Stimulated activated CD8-positive, alpha-beta memory T cell treated with anti-CD3 and anti-CD28 coated beads, Interleukin-4, amount 100 ng/mL, for 1 hour (primary cell): ENCODE data around the gene RASA2.
A peak's percentile ranks its signal among the peaks of the same experiment; 100 is the strongest.

Experiments
- DNase-seq, 2 donors: peaks; one replicate each; pipeline ENCODE4 v3.0.0-alpha.2; 2020; ENCODE audit warnings: low read depth in 2 of 2, low spot score in 1 of 2

RASA2 gene

DNA sequence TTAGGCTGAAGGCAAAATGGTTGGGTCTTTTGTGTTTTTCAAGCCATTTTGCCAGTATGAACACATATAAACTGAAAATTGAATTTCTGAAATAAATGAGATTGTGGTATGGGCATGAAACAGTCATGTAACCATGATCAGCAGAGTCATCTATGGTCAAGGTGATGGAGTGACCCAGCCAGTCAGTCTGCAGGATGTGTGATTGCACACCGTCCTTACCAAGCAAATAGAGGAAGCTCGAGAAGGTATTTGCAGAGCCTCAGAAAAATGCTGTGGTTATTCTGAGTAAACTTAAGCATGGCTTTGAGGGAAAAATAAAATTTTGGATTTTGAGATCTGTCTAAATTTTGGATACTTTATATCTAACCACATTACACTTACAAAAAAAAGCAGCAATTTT lies 155.4 kb downstream of the RASA2 start:
- no peak for DNase-seq

DNA sequence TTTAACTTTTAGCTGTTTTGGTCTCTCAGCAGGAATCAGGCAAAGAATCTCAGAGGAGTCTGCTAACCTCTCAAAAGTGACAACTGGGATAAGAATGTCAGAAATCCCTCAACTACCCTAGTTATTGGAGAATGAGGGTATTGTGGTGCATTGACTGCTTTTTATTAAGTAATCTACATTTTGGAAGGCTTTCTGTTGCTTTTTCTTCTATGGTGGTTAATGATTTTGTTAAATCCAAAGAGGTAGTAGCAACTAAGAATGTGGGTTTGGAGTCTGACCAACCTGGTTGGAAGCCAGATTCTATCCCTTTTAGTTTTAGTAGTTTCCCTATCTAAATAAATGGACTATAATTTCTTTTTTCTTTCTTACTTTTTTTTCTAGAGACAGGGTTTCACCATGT lies 156.6 kb downstream of the RASA2 start:
- DNase-seq: no peak

DNA sequence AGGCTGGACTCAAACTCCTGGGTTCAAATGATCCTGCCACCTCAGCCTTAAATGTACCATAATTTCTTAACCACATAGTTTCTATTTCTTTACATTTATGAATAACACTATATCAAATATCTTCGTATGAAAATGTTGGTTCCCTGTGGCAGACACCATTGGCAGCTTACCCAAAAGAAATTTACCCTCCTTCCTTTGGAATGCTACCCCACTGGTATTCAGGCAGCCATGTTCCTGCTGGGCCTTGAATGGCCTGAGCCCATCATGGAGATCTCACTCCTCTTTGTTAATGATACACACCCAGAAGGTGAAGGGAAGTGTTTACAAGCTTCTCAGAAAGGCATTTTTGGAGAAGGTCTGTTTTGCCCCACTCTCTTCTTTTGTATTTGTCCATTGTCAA lies 157.0 kb downstream of the RASA2 start:
- DNase-seq: no peak

DNA sequence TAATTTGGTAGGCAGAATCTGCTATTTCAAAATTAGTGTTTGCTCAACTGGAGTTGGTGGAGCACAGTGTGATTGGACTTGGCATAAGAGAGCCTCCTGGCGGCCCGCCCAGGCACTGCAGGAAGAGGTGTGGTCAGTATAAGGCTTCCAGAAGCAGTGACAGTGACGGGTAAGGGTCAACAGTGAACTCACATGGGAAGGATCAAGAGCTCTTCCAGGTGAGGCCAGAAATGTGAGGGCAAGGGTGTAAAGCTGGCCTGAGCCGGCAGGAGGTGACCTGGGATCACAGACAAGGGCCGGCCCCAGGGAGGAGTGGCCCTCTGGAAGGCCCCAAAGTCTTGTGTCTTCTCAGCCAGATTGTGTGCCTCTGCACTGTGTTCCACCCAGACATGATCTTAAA lies 158.1 kb downstream of the RASA2 start:
- DNase-seq: peak; percentile 14 to 48

DNA sequence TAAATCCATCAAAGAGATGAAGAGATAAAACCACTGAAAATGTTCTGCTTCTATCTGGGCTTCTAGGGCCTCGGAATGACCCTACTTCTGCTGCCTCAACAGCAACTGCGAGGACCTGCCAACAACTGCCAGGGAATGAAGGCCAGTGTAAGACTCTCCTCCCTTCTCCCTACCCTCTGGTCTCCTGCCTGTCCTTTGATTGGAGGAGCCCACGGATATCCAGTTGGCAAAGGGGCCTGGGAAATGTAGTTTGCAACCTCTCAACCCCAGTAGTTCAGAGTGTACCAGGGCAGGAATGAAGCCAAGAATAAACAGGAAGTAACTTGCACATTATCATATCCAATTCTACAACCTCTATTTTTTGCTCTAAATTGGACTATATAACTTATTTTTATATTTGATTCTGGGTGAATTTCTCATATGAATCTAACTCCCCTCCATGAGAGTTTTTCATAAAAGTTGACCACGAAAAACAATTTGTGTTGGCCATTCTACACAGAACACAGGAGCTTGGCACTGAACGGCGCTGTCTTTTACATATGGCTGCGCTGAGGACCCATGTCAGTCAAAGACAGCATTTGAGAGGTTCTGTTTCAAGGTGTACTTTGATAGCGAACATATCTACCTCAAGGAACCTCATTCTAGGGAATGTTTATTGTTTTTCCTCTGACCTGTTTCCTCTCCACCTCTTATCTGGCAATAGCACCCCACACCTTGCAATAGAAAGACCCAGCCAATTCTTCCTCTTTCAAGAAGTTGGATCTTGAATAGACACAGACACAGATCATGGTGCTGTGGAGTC lies 160.1 kb downstream of the RASA2 start:
- DNase-seq: no peak

DNA sequence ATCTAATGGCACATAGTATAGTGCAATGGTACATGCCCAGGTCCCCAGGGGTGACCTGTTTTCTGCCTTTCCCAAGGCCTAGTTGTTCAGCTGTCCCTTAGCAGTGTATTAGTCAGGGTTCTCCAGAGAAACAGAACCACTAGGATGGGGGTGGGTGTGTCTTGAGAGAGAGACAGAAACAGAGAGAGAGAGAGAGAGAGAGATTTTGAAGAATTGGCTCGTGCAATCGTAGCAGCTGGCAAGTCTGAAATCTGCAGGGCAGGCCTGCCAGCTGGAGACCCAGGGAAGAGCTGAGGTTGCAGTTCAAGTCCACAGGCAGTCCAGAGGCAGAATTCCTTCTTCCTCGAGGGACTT lies 160.7 kb downstream of the RASA2 start:
- DNase-seq: no peak

DNA sequence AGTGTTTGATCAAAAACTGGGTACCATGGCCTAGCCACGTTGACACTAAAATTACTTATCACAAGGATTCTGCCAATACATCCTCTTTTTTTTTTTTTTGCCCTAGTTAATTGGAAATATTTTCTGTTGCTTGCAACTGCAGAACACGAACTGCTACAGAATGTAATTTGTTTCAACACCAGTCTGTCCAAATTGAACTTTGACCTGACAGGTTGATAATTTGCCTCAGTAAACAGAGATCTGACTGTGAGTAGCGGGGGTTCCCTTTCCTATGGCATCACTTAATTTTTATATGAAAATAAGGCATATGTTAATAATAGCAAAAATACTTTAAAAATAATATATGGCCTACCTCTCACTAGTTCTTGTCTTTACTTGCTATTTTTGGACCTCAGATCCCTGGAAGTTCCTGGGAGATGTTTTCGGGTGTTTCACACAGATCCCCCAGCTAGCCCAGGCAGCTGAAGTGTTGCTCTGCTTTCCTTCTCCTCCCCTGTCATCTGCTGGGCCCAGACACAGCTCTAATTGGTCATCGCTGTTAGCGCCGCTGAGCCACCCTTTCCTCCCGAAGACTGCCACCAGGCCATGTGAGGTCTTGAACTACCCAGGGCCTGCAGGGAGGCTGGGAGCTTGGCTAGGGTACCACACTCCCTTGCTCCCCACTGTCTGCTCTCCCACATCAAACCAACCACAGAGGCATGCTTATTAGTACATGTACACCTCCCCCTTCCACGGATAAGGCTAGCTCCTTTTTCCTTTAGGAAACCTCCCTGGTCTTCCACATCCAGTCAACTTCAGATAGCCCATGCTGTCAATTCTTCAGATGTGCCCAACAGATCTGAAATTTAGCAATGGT lies 161.5 kb downstream of the RASA2 start:
- no peak for DNase-seq

DNA sequence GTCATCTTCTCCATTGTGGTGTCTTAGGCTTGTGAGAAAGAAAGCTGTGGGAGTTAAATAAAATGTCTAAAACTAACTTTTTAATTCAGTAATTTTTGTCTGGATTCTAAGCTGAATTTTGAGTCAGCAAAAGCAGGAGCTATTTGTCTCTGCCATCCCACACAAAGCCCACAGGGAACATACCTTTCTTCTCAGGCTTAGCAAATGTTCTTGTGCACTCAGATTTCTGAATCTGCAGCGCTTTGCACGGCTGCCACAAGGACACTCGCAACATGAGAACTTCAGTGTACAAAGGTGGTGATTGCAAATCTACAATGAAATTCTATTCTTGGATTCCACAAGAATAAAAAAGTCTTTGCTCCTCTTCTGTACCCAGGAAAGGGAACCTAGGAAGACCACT lies 163.0 kb downstream of the RASA2 start:
- DNase-seq: no peak

DNA sequence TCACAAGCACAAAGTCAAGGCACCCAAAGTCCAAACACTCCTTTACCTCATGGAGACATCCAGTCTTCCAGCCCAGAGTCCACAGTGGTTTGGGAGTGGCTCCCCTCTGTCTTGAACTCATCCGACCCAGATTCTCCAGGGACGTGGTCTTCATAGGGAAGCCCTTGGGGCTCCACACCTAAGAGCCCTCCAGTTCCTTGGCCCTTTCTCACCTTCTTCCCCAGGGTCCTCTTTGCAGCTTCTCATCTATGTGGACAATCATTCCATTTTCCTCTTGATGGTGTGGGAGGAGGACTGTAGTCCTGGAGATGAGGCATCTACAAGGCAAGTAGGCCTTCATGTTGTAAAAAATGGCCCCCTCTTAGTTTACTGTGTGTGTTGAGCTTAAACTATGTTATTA lies 164.0 kb downstream of the RASA2 start:
- DNase-seq: no peak

DNA sequence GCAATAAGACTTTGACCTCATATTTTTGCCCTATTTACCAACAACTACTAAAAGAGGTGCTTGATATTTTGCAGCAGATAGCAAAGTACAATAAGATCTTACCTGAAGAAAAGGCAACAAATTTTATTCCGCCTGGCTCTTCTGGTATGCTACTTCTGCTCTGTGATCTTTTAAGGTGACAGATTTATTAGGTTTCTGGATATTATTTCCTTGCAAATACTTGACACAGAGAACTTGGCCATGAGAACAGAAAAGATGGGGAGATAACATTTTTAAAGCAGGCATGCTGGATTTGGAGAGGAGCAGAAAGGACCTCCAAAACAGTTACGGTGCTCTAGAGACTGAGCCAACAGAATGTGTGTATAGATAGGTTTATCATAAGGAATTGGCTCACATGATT lies 164.6 kb downstream of the RASA2 start:
- no peak for DNase-seq

DNA sequence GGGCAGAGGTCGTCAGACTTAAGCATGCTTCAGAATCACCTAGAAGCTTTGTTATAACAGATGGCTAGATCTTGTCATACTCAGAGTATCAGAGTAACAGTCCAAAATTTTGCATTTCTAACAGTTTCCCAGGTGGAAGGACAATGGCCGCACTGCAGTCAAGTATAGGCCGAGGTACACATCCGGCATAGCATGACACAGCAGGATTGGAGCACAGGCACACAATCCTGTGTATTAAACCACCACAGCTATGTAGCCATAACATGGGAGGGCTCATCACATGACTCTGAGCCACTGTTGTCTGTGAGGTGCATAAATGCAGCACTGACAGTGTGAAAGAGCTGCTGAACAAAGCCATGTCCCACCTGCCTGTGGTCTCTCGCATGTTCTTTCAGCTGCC lies 165.5 kb downstream of the RASA2 start:
- DNase-seq: no peak

DNA sequence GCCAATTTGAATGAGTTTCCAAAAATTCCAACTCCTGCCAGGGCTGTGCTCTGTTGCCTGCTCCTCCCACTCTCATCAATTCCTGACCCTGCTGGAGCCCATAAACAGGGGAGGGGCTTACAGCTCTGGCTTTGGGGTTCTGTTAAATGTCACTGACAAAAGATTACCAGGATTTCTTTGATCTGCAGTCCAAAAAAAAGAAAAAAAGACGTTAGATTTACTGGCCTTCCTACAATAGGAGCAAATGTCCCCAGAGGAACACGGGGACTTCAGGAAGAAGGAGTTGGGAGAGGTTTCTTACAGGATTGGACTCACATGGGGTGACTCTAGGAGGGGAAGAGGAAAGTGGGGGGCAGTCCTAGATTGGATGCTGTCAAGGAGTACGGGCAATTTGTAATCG lies 167.0 kb downstream of the RASA2 start:
- no peak for DNase-seq

DNA sequence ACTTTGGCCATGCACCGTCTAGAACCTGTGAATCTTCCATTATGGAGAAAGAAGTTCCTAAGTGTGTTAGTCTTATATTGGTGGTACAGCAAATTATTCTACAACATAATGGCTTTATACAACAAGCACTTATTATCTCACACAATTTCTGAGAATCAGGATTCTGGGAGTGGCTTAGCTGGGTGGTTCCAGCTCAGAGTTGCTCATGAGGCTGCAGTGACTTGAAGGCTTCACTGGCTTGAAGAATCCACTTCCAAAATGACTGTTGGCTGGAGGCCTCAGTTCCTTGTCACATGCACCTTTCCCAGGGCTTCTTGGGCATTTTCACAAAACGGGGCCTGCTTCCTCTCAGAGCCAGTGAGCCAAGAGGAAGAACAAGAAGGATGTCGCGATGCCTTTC lies 169.0 kb downstream of the RASA2 start:
- DNase-seq: no peak

DNA sequence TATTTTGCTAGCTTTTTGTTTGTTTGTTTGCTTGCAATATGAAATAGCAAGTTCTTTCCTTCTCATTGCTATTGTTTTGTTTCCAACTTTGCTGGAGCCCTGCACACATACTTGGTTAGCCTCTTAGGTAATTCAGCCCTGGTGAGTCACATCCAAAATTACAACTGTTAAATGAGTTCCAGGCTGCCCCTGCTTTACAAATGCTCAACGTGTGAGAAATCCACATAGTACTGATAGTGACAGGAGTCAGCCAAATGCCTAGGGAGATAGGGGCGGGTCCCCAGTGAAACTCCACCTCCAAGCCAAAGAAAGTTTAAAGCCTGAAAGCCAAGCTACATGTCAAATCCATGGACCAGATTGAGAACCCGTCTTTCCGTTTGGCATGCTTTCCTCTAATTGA lies 169.9 kb downstream of the RASA2 start:
- DNase-seq: no peak

DNA sequence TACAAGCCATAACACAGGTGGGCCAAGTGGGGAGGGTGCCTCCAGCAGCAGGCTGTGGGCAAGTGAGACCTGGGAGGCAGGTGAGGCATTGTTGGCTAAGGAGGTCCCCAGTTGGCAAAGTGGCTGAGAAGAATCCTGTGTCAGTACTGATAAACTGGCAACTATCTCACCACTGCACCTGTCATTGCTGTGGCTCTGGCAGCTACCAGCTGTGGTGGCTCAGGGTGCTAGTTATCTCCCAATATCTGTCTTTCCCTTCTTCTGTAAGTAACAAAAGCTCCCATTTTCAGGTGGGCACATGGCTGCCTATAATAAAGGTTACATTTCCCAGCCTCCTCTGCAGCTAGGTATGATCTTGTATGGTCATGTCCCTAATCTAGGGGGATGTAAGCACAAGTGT lies 170.7 kb downstream of the RASA2 start:
- no peak for DNase-seq

DNA sequence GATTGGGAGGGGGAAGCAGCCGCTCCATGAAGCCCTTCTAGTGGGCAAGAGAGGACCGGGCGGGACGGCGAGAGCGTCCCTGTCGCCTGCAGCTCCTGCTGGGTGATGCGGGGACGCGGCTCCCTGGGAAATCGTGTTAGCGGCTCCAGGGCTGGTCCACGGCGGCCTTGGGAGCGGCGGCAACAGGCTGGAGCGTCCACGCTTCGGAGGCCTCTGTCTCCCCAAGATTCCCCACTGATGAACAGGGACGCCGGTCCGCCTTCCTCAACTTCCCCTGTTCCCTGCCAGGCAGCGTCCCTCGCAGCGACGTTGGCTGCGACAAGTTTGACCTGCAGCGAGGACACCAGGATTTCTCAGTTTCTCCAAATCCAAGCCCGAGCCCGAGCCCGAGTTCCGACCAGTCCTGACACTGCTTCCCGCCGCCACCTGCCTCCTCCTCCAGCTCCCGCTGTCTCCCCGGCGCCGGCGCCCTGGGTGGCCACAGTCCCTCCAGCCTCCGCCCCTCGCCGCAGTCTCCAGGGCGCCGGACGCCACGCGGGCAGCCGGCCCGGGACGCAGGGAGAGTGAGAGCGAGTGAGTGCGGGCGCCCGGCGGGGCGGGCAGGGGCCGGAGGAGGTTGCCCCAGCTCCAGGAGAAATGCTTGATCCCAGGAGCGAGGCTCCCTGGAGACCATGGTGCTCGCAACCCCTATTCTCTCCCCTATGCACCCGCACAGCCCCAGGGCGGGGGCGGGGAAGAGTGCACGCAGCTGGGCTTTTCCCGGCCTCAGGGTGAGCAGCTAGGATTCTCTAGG lies 173.2 kb downstream of the RASA2 start:
- no peak for DNase-seq

DNA sequence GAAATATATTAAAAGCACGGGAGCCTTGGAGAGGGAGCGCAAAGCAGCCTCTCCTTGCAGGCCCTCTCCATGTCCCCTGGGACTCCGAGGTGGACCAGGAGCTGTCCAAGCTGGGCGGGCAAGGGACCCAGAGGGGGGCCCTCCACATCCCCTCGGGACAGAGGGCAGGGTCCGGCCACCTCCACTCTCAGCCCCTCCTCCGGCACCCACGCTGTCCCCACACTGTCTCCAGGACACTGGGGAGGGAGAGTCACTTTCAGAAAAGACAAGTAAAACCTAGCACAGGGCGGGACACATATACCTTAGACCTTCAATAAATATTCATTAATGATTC lies 173.8 kb downstream of the RASA2 start:
- DNase-seq: no peak

DNA sequence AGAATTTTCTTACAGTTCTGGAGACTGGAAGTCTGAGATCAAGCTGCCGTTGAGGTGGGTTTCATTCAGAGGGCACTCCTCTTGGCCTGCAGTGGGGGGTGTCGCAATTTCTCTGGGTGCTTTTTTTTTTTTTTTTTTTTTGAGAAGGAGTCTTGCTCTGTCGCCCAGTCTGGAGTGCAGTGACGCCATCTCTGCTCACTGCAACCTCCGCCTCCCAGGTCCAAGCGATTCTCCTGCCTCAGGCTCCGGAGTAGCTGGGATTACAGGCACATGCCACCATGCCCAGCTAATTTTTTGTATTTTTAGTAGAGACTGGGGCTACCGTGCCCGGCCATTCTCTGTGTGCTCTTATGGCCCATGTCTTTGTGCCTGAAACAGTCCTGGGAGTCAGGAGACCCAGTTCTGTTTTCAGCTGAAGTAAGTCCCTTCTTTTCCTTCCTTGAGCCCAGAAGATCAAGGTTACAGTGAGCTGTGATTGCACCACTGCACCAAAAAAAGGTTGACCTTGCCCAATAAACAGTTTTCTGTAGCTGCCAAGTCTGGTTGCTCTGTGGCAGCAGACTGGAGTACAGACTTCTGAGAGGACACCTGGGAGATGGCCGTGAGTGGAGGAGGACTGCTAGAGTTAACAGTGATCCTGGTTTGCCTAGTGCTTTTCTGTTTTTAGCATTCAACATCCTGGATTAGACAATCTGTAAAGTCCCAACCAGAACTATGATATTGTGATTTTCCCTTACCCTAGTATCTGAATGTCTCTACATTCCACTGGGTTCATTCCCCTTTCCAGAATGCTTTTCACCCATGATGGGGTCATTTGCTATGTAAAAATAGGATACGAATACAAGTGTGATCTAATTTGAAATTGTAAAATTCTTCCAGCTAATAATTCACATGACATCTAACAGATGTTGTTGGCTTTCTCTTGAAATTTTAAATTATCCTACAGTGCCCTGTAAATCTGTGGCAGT lies 174.7 kb downstream of the RASA2 start:
- DNase-seq: no peak

DNA sequence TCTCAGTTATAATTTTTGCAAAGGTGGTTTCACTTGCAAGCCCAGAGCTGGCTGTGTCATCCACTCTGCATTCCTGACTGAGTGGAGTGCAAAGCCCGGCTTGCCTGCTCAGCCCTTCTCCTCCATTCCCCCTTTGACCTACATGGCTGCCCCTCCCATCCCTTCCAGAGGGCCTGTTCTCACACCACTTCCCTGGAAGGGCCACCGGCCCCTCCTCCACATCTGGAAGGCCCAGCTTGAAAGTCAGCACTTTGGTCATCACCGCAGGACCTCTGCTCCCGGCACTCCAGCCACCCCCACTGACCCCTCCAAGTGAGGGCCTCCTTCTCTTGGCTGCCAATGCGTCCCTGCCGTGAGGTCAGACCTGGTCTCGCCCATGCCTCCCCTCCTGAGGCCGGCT lies 177.2 kb downstream of the RASA2 start:
- DNase-seq: no peak
